HG03342 (cell line): ENCODE measurements around the gene TJP1.
"Not testable (repeated sequence)": the region's sequence is repeated elsewhere in the genome, so short reads cannot be mapped to it uniquely, and the experiment has no call there.

Experiments
- ATAC-seq: cut with Tn5 transposase; IDR thresholded peaks from one replicate; pipeline ENCODE4 v1.9.1; 2021; ENCODE audit warnings: mild to moderate bottlenecking, moderate library complexity; ENCODE audit not compliant: unreplicated experiment

The TJP1 gene

GRCh38 chr15:29685156-29686078 lies 136.9 kb downstream of the TJP1 start:
- no peak for ATAC-seq

DNA sequence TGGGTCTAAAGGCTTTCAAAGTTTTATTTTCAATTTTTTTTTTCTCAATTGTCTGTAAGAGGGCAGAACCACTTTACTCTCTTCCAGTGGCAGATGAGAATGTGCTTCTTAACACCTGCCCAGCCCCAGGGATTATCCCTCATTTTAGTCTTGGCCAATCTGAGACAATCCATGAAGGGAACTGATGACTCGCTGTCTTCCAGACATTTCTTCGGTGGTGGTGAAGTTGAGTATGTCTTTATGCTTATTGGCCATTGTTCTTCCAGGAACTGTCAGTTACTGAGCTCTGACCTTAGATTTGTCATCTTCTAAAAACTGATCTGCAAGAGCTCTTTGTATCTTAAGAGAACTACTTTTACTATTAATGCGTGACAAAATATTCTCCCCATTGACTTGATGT lies 139.5 kb downstream of the TJP1 start:
- ATAC-seq = no peak

DNA sequence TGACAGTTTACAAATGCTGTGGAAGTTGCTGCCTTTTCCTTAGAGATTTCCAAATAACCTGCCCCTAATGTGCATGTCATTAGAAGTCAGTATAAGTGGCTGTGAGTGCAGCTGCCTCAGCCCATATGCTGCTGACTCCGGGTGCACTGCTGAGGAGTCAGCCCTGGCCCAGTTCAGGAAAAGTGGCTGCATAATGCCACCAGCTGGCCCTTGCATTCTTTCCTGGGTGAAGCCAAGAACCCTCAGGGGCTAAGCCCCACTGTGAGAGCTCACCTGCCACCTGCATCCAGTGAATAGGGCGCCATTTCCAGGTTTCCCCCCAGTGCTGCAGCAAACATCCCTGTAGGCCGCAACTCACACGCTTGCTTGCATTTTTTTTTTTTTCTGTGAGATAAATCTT lies 139.9 kb downstream of the TJP1 start:
- ATAC-seq = no peak

DNA sequence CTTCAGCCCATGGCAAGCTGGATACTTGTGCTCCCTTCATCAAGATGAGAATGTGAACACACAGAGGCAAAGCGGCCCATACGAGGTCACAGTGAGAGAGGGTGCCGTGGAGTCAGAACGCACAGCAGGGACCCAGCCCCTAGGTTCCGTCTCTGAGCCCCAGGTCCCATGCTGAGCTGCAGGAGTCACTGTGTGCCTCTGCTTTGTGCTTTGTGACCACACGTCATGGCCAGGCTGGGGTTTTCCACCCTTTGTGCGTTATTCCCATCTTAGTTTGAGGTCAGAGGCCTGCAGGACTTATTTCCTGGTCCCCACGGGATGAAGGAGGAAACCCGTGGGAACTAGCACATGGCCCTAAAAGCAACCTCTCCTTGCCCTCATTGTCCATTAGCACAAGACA lies 140.3 kb downstream of the TJP1 start:
- ATAC-seq = no peak

DNA sequence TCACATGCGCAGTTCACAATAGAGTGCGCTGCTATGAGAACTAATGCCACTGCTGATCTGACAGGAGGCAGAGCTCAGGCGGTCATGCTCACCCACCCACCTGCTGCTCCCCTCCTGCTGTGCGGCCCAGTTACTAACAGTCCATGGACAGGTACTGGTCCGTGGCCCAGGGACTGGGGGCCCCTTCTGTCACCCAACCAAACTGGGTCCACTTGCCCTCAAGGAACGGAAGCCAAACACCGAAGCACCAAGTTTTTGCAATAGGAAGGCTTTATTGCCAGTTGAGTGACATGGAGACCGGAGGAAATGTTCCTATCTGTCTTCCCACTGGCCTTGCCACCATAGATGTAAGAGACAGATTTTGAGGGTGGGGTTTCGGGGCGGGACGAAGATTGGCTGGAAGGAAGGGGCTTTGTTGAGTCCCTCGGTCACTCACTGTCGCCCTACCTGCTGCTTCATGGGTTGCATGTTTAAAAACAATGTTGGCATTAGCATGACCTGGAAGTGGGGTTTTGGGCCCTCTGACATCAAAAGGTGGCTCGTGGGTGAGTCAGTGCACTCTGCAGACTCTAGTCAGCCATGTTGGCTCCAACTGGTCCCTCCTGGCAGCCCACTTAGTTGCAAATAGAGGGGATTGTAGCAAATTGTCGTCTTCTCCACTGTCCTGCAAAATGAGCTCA lies 141.0 kb downstream of the TJP1 start:
- no peak for ATAC-seq

GRCh38 chr15:29680465-29681165 lies 141.7 kb downstream of the TJP1 start:
- ATAC-seq = no peak

DNA sequence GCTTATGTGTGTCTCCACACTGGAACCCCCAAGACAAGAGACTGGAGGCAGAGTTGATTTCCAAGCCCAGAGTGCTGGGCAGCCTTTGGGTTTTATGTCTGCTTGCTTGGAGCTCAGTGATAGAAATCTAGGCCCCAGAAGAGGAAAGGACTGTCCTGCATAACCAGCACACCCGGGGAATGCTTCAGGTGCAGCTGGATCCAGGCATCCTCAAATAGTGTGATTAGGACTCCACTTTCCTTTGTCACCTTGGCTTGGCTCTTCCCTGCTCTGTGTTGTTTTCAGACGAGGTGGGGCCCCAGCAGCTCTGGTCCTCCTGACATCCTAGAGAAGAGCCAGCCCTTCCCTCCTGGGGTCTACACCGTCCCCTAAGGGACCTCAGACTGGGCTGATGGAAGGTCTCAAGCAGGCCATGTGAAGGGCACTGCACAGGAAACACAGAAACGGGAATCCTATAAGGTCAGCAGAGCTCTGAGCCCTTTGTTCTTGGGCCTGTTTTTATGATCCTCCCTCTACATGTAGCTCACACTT lies 143.7 kb downstream of the TJP1 start:
- no peak for ATAC-seq

- no peak for ATAC-seq
These were observed 144.3 kb downstream of the TJP1 start for GRCh38 chr15:29677871-29678461.

GRCh38 chr15:29677455-29677854 lies 144.8 kb downstream of the TJP1 start:
- no peak for ATAC-seq

DNA sequence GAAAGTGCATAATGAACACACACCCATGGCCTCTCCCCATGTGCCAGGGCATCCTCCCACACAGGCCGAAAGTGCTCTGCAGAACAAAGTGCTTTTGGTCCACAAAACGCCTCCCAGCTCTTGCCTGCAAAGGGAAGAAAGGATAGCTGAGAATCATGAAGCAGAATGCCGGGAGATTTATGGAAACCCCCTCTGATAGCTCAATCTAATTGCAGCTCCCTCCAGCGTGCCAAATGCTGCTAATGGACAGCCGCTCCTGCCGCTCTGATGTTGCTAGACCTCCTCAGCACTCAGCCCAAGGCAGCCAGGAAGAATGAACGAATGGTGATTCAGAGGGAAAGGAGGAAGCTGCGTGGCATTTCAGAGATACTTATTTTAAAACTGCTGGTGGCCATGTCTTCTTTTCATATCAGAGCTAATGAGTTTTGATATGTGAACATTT lies 145.3 kb downstream of the TJP1 start:
- no peak for ATAC-seq

DNA sequence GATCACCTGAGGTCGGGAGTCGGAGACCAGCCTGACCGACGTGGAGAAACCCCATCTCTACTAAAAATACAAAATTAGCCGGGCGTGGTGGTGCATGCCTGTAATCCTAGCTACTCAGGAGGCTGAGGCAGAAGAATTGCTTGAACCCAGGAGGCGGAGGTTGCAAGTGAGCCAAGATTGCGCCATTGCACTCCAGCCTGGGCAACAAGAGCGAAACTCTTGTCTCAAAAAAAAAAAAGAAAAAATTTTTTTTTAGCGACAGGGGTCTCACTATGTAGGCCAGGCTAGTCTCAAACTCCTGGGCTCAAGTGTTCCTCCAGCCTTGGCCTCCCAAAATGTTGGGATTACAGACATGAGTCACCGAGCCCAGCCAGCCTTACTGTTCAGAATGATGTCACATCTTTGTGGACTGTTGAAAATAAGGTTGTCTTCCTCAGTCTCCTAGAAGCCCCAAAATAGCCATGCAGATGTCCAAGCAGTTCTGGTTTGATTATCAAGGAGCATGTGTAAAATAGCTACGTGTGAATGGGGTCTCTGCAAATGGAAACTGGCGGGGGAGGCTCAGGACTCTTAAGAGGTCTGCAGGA lies 145.8 kb downstream of the TJP1 start:
- ATAC-seq = not testable (repeated sequence)

- ATAC-seq = no peak
These were observed 146.4 kb downstream of the TJP1 start for GRCh38 chr15:29675791-29676301.

DNA sequence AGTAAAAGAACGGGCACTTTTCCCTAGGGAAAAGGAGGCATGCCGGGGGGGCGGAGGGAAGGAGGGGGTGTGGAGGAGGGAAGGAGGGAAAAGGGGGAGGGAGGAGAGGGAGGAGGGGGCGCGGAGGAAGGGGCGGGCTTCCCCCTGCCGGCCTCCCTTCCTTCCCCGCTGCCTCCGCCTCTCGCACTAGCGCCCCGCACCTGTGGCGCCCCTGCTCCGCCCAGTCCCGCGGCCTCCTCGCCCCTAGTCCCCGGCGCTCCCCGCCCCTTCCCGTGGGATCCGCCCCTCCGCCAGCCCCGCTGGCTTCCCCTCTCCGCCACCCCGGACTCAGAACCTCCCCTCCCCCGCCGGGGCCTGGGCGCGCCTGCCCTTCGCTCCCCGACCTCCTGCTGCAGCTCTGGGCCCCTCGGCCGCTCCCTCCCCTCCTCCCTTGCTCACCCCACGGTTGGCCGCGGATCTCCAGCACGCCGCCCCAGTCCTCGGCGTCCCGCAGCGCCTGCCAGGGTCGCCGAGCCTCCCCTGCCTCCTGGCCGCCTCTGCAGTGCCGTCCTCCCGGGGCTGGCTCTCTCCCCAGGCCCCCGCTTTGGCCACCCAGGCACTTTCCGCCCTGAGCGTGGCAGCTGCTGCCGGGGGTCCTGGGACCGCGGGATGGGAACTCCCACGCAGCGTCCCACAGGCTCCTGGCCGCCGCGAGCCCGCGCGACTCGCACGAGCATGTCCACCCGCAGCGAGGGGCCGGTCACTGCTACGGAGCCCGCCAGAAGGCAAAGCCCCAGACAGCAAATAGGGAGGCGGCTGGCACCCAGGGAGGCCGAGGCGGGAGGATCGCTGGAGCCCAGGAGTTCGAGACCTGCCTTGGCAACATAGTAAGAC lies 147.4 kb downstream of the TJP1 start:
- no peak for ATAC-seq

DNA sequence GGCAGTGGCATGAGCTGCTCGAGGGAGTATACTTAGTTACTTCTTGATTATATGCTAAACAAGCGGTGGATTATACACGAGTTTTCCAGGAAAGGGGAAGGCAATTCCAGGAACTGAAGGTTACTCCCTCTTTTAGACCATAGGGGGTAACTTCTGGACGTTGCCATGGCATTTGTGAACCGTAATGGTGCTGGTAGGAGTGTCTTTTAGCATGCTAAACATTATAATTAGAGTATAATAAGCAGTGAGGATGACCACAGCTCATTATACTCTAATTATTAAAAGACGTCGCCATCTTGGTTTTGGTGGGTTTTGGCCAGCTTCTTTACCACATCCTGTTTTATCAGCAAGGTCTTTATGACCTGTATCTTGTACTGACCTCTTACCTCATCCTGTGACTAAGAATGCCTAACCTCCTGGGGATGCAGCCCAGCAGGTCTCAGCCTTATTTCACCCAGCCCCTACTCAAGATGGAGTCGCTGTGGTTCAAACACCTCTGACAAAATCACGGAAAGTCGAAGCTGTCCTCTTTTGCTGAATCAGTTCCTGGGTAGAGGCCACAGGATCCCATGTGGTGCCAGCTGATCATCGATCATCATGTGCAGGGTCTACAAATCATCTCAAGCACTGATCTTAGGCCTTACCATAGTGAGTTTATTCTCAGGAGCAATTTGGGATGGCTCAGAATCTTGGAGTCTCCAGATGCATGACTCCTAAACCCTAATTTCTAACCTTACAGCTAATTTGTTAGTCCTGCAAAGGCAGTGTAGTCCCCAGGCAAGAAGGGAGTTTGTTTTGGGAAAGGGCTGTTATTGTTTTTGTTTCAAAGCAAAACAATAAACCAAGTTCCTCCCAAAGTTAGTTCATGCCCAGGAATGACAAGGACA lies 149.1 kb downstream of the TJP1 start:
- no peak for ATAC-seq

GRCh38 chr15:29672446-29672845 lies 149.8 kb downstream of the TJP1 start:
- ATAC-seq = no peak

- not testable (repeated sequence) for ATAC-seq
These were observed 150.2 kb downstream of the TJP1 start for GRCh38 chr15:29672046-29672445.

GRCh38 chr15:29670998-29671981 lies 151.0 kb downstream of the TJP1 start:
- ATAC-seq = no peak
